Measurements from ENCODE around the gene MORN3. TPM values are rescaled to one million over a fixed set of nuclear protein-coding genes. Genes with fewer than 3 reads are reported as not detected.

The MORN3 gene
- total RNA-seq, 2 experiments from 2014 or later, result 0.13 to 0.32 TPM

DNA sequence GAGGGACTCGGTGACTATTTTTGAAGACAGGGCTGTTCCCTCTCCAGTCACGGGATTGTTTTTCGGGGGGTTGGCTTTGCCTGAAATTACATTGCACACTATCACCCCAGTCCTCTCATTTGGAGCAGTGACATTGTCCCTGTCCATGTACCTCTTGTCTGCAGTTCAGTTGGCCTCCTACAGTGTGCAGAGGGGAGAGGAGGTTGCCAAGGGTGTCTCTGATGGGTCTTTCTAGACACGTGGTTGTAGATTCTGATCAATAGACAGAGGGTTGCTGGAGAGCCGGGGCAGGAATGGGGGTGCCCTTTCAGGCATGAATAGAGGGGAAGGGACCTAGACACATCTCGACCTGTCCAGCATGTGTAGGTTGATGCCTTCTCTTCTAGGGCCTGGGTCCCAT is 44.3 kb upstream of the MORN3 start:
- Histone ChIP-seq H2AFZ (ENCODE audit: low read length) (no peak overlapping the region), H3K79me2 (ENCODE audit: insufficient read depth, low read depth, low read length) (peaks cover 15% of the 10 kb centered on the region; the same call in 1 of the 2 replicates), H3K9me3 (ENCODE audit: low read length) (no peaks in the 10 kb centered on the region), H4K20me1 (ENCODE audit: insufficient read depth, low read length) (no peaks in the 10 kb centered on the region; the same call in 1 of the 2 replicates), H3K9me2 (ENCODE audit: insufficient read depth, low read length) (no peaks in the 10 kb centered on the region), H3K27ac (ENCODE audit: low read depth, low read length, poor library complexity, severe bottlenecking) (no peak overlapping the region), H3K36me3 (ENCODE audit: insufficient read depth, low read length) (peaks cover 8% of the 10 kb centered on the region; the same call in 1 of the 2 replicates), H3K4me2 (ENCODE audit: low read length) (peak overlapping the region; percentile 100), H3K4me1 (ENCODE audit: insufficient read depth, low read length, poor library complexity, severe bottlenecking) (peaks cover 32% of the 10 kb centered on the region), H3K4me3 (ENCODE audit: low read depth, low read length, poor library complexity, severe bottlenecking) (peak overlapping the region; percentile 85)
- POLR2A ChIA-PET, result interaction anchor here (0.6 to 1.2 kb wide), 2 partner anchors 13 to 29 kb away, joined by 3 read pairs; no protein-coding TSS in a partner anchor
- CTCF ChIA-PET (ENCODE audit: unreplicated experiment), result interaction anchor here (0.6 to 1.3 kb wide), 5 partner anchors 10 to 1400 kb away, joined by 3 to 9 read pairs (median 5); no protein-coding TSS in a partner anchor
- TF ChIP-seq, protein P1, sequence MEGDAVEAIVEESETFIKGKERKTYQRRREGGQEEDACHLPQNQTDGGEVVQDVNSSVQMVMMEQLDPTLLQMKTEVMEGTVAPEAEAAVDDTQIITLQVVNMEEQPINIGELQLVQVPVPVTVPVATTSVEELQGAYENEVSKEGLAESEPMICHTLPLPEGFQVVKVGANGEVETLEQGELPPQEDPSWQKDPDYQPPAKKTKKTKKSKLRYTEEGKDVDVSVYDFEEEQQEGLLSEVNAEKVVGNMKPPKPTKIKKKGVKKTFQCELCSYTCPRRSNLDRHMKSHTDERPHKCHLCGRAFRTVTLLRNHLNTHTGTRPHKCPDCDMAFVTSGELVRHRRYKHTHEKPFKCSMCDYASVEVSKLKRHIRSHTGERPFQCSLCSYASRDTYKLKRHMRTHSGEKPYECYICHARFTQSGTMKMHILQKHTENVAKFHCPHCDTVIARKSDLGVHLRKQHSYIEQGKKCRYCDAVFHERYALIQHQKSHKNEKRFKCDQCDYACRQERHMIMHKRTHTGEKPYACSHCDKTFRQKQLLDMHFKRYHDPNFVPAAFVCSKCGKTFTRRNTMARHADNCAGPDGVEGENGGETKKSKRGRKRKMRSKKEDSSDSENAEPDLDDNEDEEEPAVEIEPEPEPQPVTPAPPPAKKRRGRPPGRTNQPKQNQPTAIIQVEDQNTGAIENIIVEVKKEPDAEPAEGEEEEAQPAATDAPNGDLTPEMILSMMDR (conservative IDR thresholded peaks at IDR 0.05; ENCODE audit: low read length), result no peak
- no peak for TF ChIP-seq EZH2phosphoT487 (IDR thresholded peaks at IDR 0.05; ENCODE audit: borderline replicate concordance, low read depth, low read length)
- BruUV-seq (replicated peaks), result no TSS peak
- DNase-seq (ENCODE audit: low spot score), result no peak
- intact Hi-C loops (cut with micrococcal nuclease; ENCODE audit: unreplicated experiment), result loop anchor here (5.0 kb wide), 1 partner anchor 79 kb away; the partner anchor contains the start of gene RHOF

- Histone ChIP-seq H4K20me1 (ENCODE audit: insufficient read depth, low read length) (no peaks in the 10 kb centered on the region; the same call in 1 of the 2 replicates), H3K4me1 (ENCODE audit: insufficient read depth, low read length, poor library complexity, severe bottlenecking) (peaks cover 36% of the 10 kb centered on the region), H3K79me2 (ENCODE audit: insufficient read depth, low read depth, low read length) (peaks cover 15% of the 10 kb centered on the region; the same call in 1 of the 2 replicates), H3K9me3 (ENCODE audit: low read length) (no peaks in the 10 kb centered on the region), H3K4me3 (ENCODE audit: low read depth, low read length, poor library complexity, severe bottlenecking) (peak overlapping the region; percentile 85), H3K4me2 (ENCODE audit: low read length) (peak overlapping the region; percentile 100), H2AFZ (ENCODE audit: low read length) (peak overlapping the region; percentile 64; the same call in 1 of the 2 replicates), H3K27ac (ENCODE audit: low read depth, low read length, poor library complexity, severe bottlenecking) (no peak overlapping the region), H3K9me2 (ENCODE audit: insufficient read depth, low read length) (no peaks in the 10 kb centered on the region), H3K36me3 (ENCODE audit: insufficient read depth, low read length) (peaks cover 8% of the 10 kb centered on the region; the same call in 1 of the 2 replicates)
- ChIA-PET CTCF (ENCODE audit: unreplicated experiment) (interaction anchor here (0.6 to 1.3 kb wide), 5 partner anchors 9 to 1399 kb away, joined by 3 to 9 read pairs (median 5); no protein-coding TSS in a partner anchor), POLR2A (interaction anchor here (0.6 to 2.2 kb wide), 8 partner anchors 12 to 554 kb away, joined by 3 to 9 read pairs (median 3); no protein-coding TSS in a partner anchor)
- no peak for TF ChIP-seq EZH2phosphoT487 (IDR thresholded peaks at IDR 0.05; ENCODE audit: borderline replicate concordance, low read depth, low read length)
- TF ChIP-seq, protein P1 (conservative IDR thresholded peaks at IDR 0.05; ENCODE audit: low read length), result no peak; the same call in 1 of the 2 replicates
- intact Hi-C loops (cut with micrococcal nuclease; ENCODE audit: unreplicated experiment), result loop anchor here (5.0 kb wide), 1 partner anchor 79 kb away; the partner anchor contains the start of gene RHOF
- no peak for DNase-seq (ENCODE audit: low spot score)
- no TSS peak for BruUV-seq (replicated peaks)
Measured at GRCh38 chr12:121713257-121713777, 43.9 kb upstream of the MORN3 start.
